ENCODE measurements around the gene CST11.

GRCh38 chr20:23484081-23484480 is 31.4 kb upstream of the CST11 start:
- TF ChIP-seq FOXM1 (IDR thresholded peaks at IDR 0.05; ENCODE audit: borderline replicate concordance) = no peak
- no peak for TF ChIP-seq LEF1 (IDR thresholded peaks at IDR 0.05; ENCODE audit: borderline replicate concordance)
- no peak for TF ChIP-seq FOXK2 (IDR thresholded peaks at IDR 0.05)
